Heart right ventricle (tissue), 16 donors: ENCODE data around the gene SPNS2. TPM values are rescaled to one million over a fixed set of nuclear protein-coding genes. Genes with fewer than 3 reads are reported as not detected.
A peak's percentile ranks its signal among the peaks of the same experiment; 100 is the strongest.

Source experiments
- ATAC-seq, 8 donors: fragments of 200-7000 bp; cut with Tn5 transposase; one replicate each; pipeline ENCODE4 v1.9.1; 2020; ENCODE audit warnings: mild to moderate bottlenecking in 8 of 8, moderate library complexity in 8 of 8, moderate number of reproducible peaks in 1 of 8
- DNase-seq, 2 donors: peaks; one replicate each; pipeline ENCODE4 v3.0.0-alpha.2; 2020
- H3K27ac ChIP-seq, 10 donors: fragments of 200-600 bp; sonication (generic) in 2 of 10; one replicate each; pipeline versions ENCODE4 v1.5.0 to v1.8.0; 2020 to 2022; ENCODE audit warnings: mild to moderate bottlenecking in 3 of 10
- H3K27me3 ChIP-seq, 7 donors: fragments of 200-600 bp; one replicate each; pipeline ENCODE4 v1.8.0; 2021 to 2022; ENCODE audit warnings: mild to moderate bottlenecking in 2 of 7
- H3K36me3 ChIP-seq, 9 donors: fragments of 200-600 bp; sonication (generic) in 1 of 9; one replicate each; pipeline versions ENCODE4 v1.5.0 to v1.8.0; 2020 to 2022; ENCODE audit warnings: mild to moderate bottlenecking in 2 of 9
- H3K4me1 ChIP-seq, 9 donors: fragments of 200-600 bp; sonication (generic) in 1 of 9; one replicate each; pipeline versions ENCODE4 v1.5.0 to v1.8.0; 2020 to 2022; ENCODE audit warnings: mild to moderate bottlenecking in 4 of 9
- H3K4me3 ChIP-seq, 10 donors: fragments of 200-600 bp; sonication (generic) in 2 of 10; one replicate each; pipeline versions ENCODE4 v1.5.0 to v1.8.0; 2020 to 2022; ENCODE audit warnings: mild to moderate bottlenecking in 7 of 10, moderate library complexity in 2 of 10
- H3K9me3 ChIP-seq, 11 donors: fragments of 200-600 bp in 10 of 11; sonication (generic) in 2 of 11; one replicate each; pipeline versions ENCODE4 v1.5.0 to v1.8.0; 2013 to 2022; ENCODE audit warnings: mild to moderate bottlenecking in 2 of 11, control low read depth in 1 of 11, moderate library complexity in 1 of 11
- CTCF ChIP-seq, 9 donors: fragments of 200-600 bp; sonication (generic) in 2 of 9; IDR thresholded peaks; one replicate each; pipeline versions ENCODE4 v1.5.0 to v1.8.0; 2021 to 2022; ENCODE audit warnings: antibody characterized with exemption in 9 of 9, mild to moderate bottlenecking in 5 of 9, moderate library complexity in 1 of 9
- WGBS, 2 donors: extraction: QIAGEN DNeasy Blood & Tissue Kit; methylation state at CpG; one replicate each; pipeline ENCODE4 v1.1.7; 2013; ENCODE audit warnings: inconsistent platforms in 1 of 2; 5-methylcytosine and 5-hydroxymethylcytosine counted together
- intact Hi-C, 10 donors: fragments of 100-400 bp; cut with DNase I; formaldehyde crosslinking; loops; one replicate each; pipeline versions ENCODE4 v1.11.1 to v1.14.2; 2022
- polyA plus RNA-seq, 2 donors: library from polyadenylated mRNA; stranded (reverse); fragments of 200-250 nt; gene quantifications; one replicate each; pipeline ENCODE4 v1.2.3, GENCODE V29; 2013
- total RNA-seq, 10 donors: library from RNA; stranded (reverse); fragmentation: NEBNext Ultra II Directional in 3 of 10; extraction: Animal tissue kit (Norgen Biotek cat#: 25700) in 3 of 10; gene quantifications; one replicate each; pipeline versions ENCODE4 v1.2.1 to v1.2.4, GENCODE V29; 2021 to 2023
- donor health status: Arrhythmogenic right ventricular cardiomyopathy.
- donor health status: ischemic (EF 13 %, LVEDD 7.1; RV severe dilation, severe dysfunction).
- donor health status: healthy with polysubstance abuse.
- donor health status: DM: no; HTN: yes; CAD: no.
- donor health status: DM: no; HTN: no; CAD: no.
- donor health status: ischemic (EF 25% LVEDD 6.9; RV normal size, moderate dysfunction).
- donor health status: ischemic (EF 25% LVEDD 5.7; RV mildly dilated, moderate dysfunction).
- donor health status: healthy.
- donor health status: DM: yes; HTN: yes; CAD: no.
- donor health status: Ischemic cardiomyopathy.
- donor health status: ischemic (EF 35%, LVEDD 5.7; RV mildly dilated, moderate dysfunction).
- donor health status: nonischemic (EF 11% LVEDD 7.7; RV severe dilation, severe dysfunction).
- donor health status: DM: yes; HTN: yes; CAD: no.
- donor health status: PGD.
- donor health status: ischemic (EF 29% LVEDD 5.4; RV normal size, mild dysfunction).
- donor health status: nonischemic (EF 23%, LVEDD 6.1; RV moderate dilation, normal function).

Gene SPNS2
- total and polyA plus RNA-seq, 12 donors, result 4.5 to 27.7 (median 9.8) TPM

- peak in 4 of 8 donors; percentile 14 to 47 (median 42) for ATAC-seq
- Histone ChIP-seq H3K4me1 (peaks cover 0 to 37% (median 25%) of the 10 kb centered on the region in 9 donors), H3K27ac (peak overlapping the region in 1 of 10 donors; percentile 63), H3K27me3 (no peaks in the 10 kb centered on the region), H3K4me3 (peak overlapping the region in 2 of 10 donors; percentile 2 to 44), H3K9me3 (no peaks in the 10 kb centered on the region), H3K36me3 (no peaks in the 10 kb centered on the region)
- intact Hi-C loops, result loop anchor here in 1 of 10 donors (10.0 kb wide), 1 partner anchor 61 kb away; no protein-coding TSS in a partner anchor
- no peak for TF ChIP-seq CTCF (IDR thresholded peaks at IDR 0.05)
- DNase-seq, result no peak
- 72 to 76% methylated on average over 31 of the region's 31 CpGs for WGBS, 2 donors
Measured at GRCh38 chr17:4485676-4486646, 12.7 kb upstream of the SPNS2 start.

- Histone ChIP-seq H3K9me3 (no peaks in the 10 kb centered on the region), H3K4me3 (no peak overlapping the region), H3K36me3 (no peaks in the 10 kb centered on the region), H3K27me3 (no peaks in the 10 kb centered on the region), H3K4me1 (peaks cover 0 to 31% (median 16%) of the 10 kb centered on the region in 9 donors), H3K27ac (no peak overlapping the region)
- TF ChIP-seq CTCF (IDR thresholded peaks at IDR 0.05), result no peak
- WGBS, 2 donors, result 76 to 84% methylated on average over 8 of the region's 8 CpGs
- intact Hi-C loops, result loop anchor here in 1 of 10 donors (10.0 kb wide), 1 partner anchor 62 kb away; no protein-coding TSS in a partner anchor
- DNase-seq, result no peak
- ATAC-seq, result no peak
Measured at GRCh38 chr17:4487296-4487695, 11.4 kb upstream of the SPNS2 start.

- Histone ChIP-seq H3K27ac (no peak overlapping the region), H3K27me3 (no peaks in the 10 kb centered on the region), H3K4me1 (peaks cover 0 to 38% (median 16%) of the 10 kb centered on the region in 9 donors), H3K9me3 (no peaks in the 10 kb centered on the region), H3K4me3 (no peak overlapping the region), H3K36me3 (no peaks in the 10 kb centered on the region)
- DNase-seq, result no peak
- TF ChIP-seq CTCF (IDR thresholded peaks at IDR 0.05), result no peak
- ATAC-seq, result peak in 6 of 8 donors; percentile 18 to 60 (median 38)
- WGBS, 2 donors, result 60 to 67% methylated on average over 24 of the region's 24 CpGs
- intact Hi-C loops, result loop anchor here in 1 of 10 donors (10.0 kb wide), 1 partner anchor 63 kb away; no protein-coding TSS in a partner anchor
Measured at GRCh38 chr17:4487820-4488716, 10.6 kb upstream of the SPNS2 start.
